H1 (cell line): Measurements from ENCODE around the gene MIER1.

ENCODE experiments used
- POLR2A ChIP-seq, 2 experiments: IDR thresholded peaks; 1 replicate in 1 of 2; 2 replicates in 1 of 2; pipeline ENCODE4 v1.6.1; 2011; ENCODE audit warnings: low read depth in 2 of 2, low read length in 2 of 2, mild to moderate bottlenecking in 2 of 2; ENCODE audit errors: control extremely low read depth in 1 of 2
- SIN3A ChIP-seq, 2 experiments: IDR thresholded peaks in 1 of 2; conservative IDR thresholded peaks in 1 of 2; 2 replicates each; pipeline ENCODE4 v1.6.1; 2011 to 2012; ENCODE audit warnings: low read length in 2 of 2, improper control_type of control experiment in 1 of 2, low read depth in 1 of 2, mild to moderate bottlenecking in 1 of 2
- SUZ12 ChIP-seq: fragments of 200-600 bp; sonication (generic); IDR thresholded peaks from 2 replicates; pipeline ENCODE4 v1.6.1; 2012; ENCODE audit warnings: mild to moderate bottlenecking, inconsistent platforms, low read length, moderate library complexity, mixed read lengths
- TCF12 ChIP-seq: IDR thresholded peaks from 2 replicates; pipeline ENCODE4 v1.6.1; 2011; ENCODE audit warnings: low read depth, mild to moderate bottlenecking, low read length

DNA sequence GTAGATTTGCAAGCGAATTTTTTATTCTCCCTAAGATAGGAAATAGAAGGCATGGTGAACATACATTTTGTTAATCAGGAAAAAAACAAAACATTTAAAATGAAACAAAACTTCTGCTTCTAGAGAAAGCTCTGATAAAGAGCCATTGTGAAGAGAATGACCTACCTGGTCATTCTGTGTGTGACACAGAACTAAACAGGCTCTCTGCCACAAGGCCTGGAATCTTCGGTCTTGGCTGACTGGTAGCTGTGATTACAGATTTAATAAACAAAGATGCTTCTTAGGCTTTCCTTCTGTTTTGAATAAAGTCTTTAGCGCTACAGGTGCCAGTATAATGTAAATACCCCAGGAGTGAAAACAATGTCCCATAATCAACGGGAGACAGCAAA, 107.1 kb downstream of the MIER1 start:
- TF ChIP-seq SUZ12: no peak
- TF ChIP-seq POLR2A (IDR thresholded peaks at IDR 0.05; ENCODE audit: control extremely low read depth in 1 of 2, low read depth in 2 of 2, low read length in 2 of 2): no peak
- TF ChIP-seq SIN3A (conservative IDR thresholded peaks at IDR 0.05 in 1 of 2, IDR thresholded peaks at IDR 0.05 in 1 of 2; ENCODE audit: low read depth in 1 of 2, low read length in 2 of 2): no peak
- no peak for TF ChIP-seq TCF12
